Heart left ventricle (tissue), 13 donors: ENCODE measurements around the gene DHRS1.

Source experiments
- CTCF ChIP-seq, 12 donors: fragments of 200-600 bp; sonication (generic) in 4 of 12; IDR thresholded peaks; one replicate each; pipeline versions ENCODE4 v1.5.0 to v1.8.0; 2018 to 2022; ENCODE audit warnings: antibody characterized with exemption in 12 of 12, mild to moderate bottlenecking in 5 of 12
- POLR2A ChIP-seq, 2 donors: fragments of 450-650 bp; IDR thresholded peaks; one replicate each; pipeline ENCODE4 v1.6.1; 2017; ENCODE audit warnings: antibody characterized with exemption in 2 of 2, mild to moderate bottlenecking in 2 of 2, moderate library complexity in 2 of 2
- donor health status: ischemic (EF 13 %, LVEDD 7.1; RV severe dilation, severe dysfunction).
- donor health status: DM: no; HTN: yes; CAD: no.
- donor health status: DM: no; HTN: no; CAD: no.
- donor health status: ischemic (EF 25% LVEDD 6.9; RV normal size, moderate dysfunction).
- donor health status: ischemic (EF 25% LVEDD 5.7; RV mildly dilated, moderate dysfunction).
- donor health status: ischemic (EF 35%, LVEDD 5.7; RV mildly dilated, moderate dysfunction).
- donor health status: nonischemic (EF 11% LVEDD 7.7; RV severe dilation, severe dysfunction).
- donor health status: DM: yes; HTN: yes; CAD: no.
- donor health status: PGD.
- donor health status: ischemic (EF 29% LVEDD 5.4; RV normal size, mild dysfunction).
- donor health status: nonischemic (EF 23%, LVEDD 6.1; RV moderate dilation, normal function).

GRCh38 chr14:24348186-24348585, 48.6 kb upstream of the DHRS1 start:
- TF ChIP-seq CTCF (IDR thresholded peaks at IDR 0.05) = no peak
- TF ChIP-seq POLR2A (IDR thresholded peaks at IDR 0.05) = no peak
